ENCODE results near the gene ZNF324.

DNA sequence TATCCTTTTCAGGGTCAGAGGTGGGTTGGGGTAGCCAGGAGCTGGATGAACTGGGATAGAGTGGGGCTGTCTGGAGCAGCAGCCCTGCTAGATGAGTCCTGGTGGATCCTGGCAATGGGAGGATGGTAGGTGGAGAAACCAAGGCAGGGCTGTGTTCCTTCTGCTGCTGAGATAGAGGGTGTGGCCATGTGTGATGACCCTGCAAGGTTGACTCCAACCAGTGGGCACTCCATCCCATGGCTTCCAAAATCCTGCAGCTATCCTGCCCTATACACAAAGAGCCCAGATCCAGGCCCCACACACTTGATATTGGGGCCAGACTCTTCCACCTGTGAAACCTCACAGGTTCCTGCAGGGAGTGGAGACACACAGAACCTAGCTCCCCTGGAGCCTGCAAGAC is 6.9 kb downstream of the ZNF324 start:
- TF ChIP-seq, protein P1, sequence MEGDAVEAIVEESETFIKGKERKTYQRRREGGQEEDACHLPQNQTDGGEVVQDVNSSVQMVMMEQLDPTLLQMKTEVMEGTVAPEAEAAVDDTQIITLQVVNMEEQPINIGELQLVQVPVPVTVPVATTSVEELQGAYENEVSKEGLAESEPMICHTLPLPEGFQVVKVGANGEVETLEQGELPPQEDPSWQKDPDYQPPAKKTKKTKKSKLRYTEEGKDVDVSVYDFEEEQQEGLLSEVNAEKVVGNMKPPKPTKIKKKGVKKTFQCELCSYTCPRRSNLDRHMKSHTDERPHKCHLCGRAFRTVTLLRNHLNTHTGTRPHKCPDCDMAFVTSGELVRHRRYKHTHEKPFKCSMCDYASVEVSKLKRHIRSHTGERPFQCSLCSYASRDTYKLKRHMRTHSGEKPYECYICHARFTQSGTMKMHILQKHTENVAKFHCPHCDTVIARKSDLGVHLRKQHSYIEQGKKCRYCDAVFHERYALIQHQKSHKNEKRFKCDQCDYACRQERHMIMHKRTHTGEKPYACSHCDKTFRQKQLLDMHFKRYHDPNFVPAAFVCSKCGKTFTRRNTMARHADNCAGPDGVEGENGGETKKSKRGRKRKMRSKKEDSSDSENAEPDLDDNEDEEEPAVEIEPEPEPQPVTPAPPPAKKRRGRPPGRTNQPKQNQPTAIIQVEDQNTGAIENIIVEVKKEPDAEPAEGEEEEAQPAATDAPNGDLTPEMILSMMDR (IDR thresholded peaks at IDR 0.05; ENCODE audit: low read depth, low read length) = no peak
- TF ChIP-seq EZH2phosphoT487 (IDR thresholded peaks at IDR 0.05; ENCODE audit: low read depth) = no peak

Measured in OCI-LY3 (cell line).